Retinal pigment epithelial cell (primary cell): ENCODE data around the gene HORMAD2.

Source experiments
- DNase-seq: peaks from one replicate; pipeline ENCODE4 v3.0.0-alpha.2; 2010; ENCODE audit warnings: low read depth
- H3K4me3 ChIP-seq: 2 replicates; pipeline ENCODE4 v1.5.1; 2011; ENCODE audit warnings: mild to moderate bottlenecking, low read length, control low read depth, moderate library complexity
- CTCF ChIP-seq: conservative IDR thresholded peaks from 2 replicates; pipeline ENCODE4 v1.5.1; 2011; ENCODE audit warnings: low read depth, low read length, control low read depth, inconsistent platforms

HORMAD2 gene

DNA sequence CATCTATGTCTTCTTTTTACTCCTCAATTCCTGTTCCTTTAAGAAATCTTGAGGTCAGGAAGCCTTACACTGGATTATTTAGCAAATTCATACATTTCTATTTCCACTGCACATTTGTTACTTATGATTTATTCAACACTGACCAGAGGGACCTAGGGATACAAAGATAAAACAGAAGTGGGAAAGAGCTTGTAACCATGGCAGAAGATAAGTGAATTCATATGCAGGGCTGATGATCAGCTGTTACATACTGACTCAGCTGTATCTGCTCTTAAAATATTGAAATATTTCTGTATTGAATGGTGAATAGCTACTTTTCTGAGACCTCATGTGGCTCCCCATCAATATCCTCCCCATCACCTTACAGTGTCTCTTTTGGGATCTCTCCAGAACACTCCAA, 25.2 kb downstream of the HORMAD2 start:
- H3K4me3 ChIP-seq: no peak overlapping the region
- TF ChIP-seq CTCF: no peak
- DNase-seq: no peak

GRCh38 chr22:30113494-30113893, 33.2 kb downstream of the HORMAD2 start:
- no peak for DNase-seq
- H3K4me3 ChIP-seq: no peak overlapping the region
- no peak for TF ChIP-seq CTCF

GRCh38 chr22:30114361-30114760, 34.1 kb downstream of the HORMAD2 start:
- H3K4me3 ChIP-seq: no peak overlapping the region
- no peak for TF ChIP-seq CTCF
- no peak for DNase-seq

- no peak overlapping the region for H3K4me3 ChIP-seq
- DNase-seq: no peak
- no peak for TF ChIP-seq CTCF
These were observed 35.4 kb downstream of the HORMAD2 start for GRCh38 chr22:30115705-30116104.

DNA sequence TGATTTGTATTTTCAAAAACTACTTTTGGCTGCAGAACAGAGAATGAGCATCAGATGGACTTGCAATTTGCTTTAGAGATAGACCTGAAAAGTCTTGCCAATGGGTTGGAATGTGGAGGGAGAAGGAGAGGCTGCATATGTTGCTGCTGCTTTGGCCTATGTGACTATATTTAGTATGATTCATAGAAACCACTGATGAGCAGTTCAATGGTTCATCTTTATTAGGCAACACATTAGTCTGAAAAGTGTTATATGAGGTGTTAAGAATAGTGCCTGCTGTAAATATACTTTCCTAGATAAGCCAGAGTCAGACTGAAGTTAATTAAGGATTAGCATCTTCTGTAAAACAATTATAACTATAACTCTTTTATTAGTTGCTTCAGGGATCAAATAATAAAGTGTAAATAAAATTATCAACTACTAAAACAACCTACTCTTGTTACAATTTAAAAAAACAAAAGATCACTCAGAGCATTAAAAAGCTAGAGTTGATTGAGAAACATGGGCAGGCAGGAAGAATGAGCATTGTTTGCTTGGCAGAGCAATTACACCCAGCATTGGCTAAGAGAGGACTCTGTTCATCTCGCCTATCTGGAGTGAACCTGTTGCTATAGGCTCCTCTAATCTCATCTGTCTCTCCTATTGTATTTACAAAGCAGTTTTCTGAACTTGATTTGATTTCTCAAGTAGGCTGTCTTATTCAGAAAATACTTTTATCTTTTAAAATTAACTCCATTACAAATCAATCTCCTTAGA, 36.3 kb downstream of the HORMAD2 start:
- no peak for TF ChIP-seq CTCF
- DNase-seq: no peak
- no peak overlapping the region for H3K4me3 ChIP-seq

DNA sequence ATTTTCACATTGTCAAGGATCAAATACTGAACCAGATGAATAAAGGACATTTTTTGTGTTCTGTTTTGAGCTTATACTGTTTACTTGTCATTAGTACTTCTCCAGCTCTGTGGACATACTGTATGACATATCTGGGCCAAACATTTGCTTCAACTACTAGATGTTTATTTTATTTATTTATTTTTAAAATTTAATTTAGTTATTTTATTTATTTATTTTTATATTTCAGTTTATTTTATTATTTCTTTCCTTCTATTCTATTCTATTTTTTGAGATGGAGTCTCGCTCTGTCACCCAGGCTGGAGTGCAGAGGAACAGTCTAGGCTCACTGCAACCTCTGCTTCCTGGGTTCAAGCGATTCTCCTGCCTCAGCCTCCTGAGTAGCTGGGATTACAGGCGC, 37.0 kb downstream of the HORMAD2 start:
- no peak overlapping the region for H3K4me3 ChIP-seq
- DNase-seq: no peak
- TF ChIP-seq CTCF: no peak

DNA sequence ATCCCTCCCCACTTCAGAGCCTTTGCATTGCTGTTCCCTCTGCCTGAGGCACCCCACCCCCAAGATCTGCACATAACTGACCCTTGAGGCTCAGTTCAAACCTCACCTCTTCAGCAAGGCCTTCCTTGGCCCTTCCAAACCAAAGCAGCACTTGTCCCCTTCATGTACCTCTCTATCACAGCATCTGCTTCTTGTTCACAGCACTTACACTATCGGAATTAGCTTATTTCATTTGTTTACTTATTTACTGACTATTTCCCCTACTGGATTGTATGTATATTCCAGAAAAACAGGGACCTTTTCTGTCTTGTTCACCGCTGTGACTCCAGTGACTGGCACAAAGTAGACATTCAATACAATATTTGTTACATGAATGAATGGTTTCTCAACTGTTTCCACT, 38.0 kb downstream of the HORMAD2 start:
- no peak for TF ChIP-seq CTCF

More for the DNA sequence above, 38.0 kb downstream of the HORMAD2 start:
- H3K4me3 ChIP-seq: no peak overlapping the region
- DNase-seq: no peak
